ENCODE results near the gene TNRC6C.

TNRC6C gene

DNA sequence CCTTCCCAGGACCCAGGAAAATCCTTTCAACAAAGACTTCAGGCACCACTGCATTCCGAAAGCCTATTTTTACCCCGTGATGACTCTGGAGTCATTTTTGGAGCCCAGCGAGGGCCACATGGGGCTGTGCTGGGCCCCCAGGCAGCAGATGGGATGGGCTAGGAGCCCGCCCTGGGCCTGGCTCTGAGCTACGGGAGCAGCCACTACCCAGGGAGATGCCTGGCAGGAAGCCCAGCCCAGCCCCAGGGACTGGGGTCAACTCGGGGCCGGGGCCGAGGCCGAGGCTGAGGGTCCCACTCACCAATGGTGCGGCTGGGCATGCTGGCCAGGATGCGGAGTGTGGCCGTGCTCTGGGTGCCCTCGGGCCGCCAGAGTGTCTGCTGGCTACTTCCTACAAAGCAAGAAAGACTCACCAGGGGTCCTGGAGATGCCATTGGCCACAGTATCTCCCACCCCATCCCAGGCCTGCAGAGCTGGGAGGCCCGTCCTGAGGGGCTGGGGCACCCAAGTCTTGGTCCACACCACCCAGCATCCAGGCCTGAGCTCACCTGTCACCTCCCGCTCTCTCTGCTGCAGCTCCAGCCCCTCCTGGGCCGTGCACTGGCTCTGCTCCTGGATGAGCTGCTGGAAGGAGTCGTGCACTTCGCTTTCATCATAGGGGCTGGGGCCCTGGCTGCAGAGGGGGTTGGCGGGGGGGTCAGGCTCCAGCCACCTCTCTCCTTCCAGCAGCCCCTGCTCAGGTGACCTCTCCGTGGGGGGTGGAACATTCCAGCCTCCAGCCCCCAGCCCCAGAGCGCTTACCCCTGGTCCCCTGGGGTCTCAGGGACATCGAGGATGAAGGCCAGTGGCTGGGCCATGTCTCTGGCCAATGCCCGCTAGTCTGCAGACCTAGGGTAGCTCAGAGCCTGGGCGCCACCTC is 167.7 kb downstream of the TNRC6C start:
- no peak for DNase-seq (ENCODE audit: low spot score)

DNA sequence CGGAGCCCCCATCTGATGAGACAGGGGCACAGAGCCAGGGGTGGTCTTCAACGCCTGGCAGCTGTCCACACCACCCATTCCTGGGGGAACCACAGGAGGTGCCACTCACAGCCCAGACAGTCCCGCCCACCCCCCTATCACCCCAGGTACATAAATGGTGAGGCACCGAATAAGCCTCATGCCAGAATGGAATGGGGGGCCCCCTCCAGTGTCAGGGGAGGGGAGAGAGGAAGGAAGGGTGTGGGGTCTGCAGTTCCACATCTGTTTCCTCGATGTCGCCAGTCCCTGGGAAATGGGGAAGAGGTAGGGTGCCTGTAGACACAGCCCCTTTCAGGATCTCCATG is 168.4 kb downstream of the TNRC6C start:
- DNase-seq (ENCODE audit: low spot score), result no peak

DNA sequence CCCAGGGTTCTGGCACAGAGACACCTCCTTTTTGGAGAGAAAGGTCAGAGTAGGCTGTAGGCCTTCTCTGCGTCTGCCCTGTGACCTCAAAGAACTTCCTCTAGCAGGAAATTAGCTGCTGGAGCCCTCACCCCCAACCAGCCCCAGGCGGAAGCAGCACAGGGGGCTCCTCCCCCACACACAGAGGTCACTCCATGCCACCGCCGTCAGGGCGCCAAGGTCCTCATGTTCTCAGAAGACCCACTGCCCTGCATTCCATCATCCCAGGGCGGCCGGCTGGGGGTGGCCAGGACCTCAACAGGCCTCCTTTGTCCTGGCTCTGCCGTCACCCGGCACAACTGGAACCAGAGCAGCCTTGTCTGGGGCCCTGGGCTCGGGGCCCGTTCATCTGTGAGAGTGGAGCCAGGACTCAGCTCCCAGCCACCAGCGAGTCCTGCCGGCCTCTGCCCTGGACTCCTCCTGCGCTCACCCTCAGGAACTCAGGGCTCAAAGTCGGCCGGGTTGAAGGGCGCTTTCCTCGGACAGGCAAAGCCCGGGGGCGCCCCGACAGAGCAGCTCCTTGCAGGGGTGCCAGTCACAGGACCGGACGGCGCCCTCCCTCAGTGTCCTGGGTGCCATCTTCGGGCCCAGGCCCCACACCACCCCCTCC is 168.9 kb downstream of the TNRC6C start:
- DNase-seq (ENCODE audit: low spot score), result peak; percentile 74

DNA sequence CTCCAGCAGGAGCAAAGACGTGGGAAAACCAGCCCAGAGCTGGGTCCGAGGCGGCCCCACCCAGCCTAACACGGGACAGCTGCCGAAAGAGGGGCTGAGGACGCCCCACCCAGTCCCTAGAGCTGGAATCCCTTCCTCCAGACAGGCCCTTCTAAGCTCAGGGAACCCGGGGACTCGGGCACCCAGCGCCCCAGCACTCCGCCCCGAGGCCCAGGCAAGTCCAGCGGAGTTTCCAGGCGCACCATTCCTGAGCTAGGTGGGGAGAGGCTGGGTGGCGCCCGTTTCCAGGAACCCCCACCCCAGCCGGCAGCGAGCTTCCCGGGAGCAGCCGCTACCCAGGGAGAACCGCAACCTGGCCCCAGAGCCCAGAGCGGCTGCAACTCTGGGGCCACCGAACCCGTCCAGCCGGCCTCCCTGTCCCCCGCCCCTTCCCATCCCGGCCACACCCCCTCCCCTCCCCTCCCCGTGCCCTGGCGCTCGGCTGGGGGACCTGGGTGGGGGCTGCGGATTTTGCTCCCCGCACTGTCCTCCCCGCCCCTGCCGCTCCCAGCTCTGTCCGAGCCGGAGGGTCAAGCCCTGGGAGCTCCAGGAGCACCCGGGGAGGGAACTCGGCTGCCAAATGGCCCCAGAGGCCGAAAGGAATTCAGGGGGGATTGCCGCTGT is 169.5 kb downstream of the TNRC6C start:
- DNase-seq (ENCODE audit: low spot score), result no peak

DNA sequence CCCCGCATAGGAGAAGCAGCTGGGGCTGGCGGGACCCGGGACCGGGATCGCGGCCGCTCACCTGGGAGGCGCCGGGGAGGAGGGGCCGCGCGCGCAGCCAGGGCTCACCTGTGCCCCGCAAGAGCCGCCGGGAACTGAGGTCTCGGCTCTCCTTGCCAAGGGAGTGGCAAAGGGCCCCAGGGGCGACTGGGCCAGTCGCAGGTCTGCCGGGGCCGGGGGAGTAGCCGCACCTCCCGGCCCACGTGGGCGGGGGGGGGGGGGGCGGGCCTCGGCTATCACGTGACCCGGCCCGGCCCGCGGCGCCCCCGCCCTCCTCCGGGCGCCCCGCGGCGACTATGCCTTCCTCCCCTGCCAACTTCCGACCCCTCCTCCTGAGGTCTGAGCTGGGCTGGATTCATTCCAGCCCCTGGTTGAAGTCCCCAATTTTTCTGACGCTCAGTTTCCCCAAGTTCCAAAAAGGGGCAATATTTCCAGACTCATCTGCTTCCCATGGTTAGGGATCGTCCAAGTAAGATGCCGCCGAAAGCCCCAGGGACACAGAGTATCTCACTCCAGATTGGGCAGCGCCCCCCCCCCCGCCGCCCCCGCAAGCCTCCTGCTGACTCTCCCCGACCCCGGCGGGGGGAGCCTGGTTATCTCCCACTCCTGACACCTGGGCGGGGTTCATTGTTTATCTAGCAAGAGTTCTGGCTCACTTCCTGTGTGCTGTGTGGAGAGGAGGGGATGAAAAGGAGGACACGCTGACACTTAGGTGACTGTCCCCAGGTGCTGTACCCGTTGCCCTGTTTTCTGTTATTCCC is 170.2 kb downstream of the TNRC6C start, which contains the start of gene TMC6:
Gene TMC6, minus strand, starts transcription at position 205 of the 800 bp plus-strand sequence. CDS start 1,923 bp downstream, outside the sequence.
- peak; percentile 76 for DNase-seq (ENCODE audit: low spot score)

DNA sequence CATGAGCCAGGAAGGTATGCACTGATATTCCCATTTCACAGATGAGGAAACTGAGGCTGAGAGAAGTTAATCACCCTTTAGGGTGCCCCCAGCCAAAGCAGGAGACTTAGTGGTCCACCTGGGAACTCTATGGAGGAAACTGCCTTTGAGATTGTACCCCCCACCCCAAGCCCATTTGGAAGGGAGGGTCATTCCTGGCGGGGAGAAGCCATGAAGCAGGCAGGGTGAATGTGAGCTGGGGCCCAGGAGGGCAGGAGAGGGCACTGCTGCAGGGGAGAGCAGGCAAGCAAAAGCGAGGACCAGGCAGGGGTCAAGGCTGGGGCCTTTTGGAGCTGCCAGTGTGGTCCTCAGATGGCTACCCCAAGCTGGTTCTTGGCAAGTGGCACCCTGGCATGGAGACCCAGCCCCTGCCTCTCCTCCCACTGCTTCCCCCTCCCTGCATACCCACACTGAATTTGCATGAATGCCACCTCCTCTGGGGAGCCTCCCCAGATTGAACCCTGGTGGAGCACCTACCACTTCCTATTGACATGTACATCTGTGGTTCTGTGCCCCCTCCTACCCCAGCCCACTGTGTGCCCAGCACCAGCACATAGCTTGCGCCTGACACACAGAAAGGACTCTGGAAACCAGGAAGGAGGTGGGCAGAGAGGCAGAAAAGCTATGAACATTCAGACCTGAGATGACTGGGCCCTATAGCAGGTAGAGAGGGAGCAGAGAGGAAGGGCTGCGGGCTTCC is 171.0 kb downstream of the TNRC6C start:
- DNase-seq (ENCODE audit: low spot score), result peak; percentile 49

DNA sequence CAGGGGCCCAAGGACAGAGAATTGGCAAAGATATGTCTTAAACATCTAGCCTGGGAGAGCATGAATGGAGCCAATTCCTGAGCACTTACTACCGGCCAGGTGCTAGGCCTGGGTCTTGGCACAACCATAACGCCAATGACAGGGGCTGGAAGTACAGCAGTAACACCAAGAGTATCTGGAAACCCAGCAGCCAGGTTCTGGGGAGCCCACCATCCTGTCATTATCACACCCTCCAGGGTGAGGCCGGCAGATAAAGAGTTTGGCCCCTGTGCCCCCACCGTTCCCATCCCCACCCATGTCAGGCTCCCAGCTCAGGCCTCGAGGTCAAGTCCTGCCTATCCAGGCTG is 171.6 kb downstream of the TNRC6C start:
- no peak for DNase-seq (ENCODE audit: low spot score)

DNA sequence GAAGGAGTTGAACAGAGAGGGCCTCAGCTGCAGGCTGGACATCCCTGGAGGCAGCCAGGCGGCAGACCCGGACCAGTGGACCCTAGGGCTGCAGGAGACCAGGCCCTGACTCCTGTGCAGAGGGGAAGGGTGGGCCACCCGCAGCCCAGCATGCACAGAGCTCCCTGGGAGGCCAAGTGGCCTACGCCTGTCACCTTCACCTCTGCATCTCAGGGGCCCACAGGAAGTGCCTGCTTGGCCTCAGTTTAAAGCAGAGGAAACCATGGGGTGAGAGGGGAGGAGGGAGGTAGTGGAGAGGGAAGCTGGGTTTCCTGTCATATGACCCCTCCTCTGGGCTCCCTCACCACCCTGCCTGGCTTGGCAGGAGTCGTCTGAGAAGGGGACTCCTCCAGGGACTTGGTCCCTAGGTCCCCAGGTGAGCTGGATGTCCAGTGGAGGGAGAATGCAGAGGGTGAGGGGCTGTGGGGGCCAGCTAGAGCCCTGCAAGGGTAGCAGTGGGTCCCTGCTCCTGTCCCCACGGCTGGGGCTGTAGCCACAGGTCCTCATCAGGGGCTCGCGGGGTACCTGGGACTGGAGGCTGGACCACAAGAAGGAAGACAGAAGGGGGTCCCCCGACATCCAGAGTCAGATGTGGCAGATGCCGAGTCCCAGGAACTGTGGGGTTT is 172.1 kb downstream of the TNRC6C start, which contains the start of gene TMC8:
Gene TMC8, plus strand, starts transcription at position 335 of the 665 bp plus-strand sequence. CDS start 818 bp downstream, outside the sequence.
- DNase-seq (ENCODE audit: low spot score), result peak; percentile 82

DNA sequence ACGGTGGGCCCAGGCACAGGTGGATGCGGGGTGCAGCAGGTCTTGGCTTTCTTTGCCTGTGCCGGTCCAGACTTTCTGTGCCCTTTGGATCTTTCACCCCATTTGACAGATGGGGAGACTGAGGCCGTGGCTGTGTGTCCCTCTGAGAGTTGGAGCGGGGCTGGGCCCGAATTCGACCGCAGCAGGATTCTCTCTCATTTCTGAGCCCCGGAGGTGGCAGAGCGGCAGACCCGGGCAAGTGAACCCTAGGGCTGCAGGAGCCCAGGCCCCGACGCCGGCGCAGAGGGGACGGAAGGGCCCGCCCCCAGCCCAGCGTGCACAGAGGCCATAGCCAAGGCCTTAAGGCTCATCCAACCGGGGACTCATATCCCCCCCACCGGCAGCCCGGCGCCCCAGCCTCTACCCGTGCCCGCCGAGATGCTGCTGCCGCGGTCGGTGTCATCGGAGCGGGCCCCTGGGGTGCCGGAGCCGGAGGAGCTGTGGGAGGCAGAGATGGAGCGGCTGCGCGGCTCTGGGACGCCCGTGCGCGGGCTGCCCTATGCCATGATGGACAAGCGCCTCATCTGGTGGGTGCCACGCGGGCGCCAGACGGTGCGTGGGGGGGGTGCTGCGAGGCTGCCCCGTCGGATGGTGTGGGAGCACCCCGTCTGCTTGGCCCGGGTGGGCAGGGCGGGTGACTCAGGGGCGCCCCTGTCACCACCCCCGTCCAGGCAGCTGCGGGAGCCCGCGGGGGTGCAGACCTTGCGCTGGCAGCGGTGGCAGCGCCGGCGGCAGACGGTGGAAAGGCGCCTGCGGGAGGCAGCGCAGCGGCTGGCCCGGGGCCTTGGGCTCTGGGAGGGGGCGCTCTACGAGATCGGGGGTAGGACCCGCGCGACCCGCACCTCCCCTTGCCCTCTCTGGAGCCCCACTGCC is 172.9 kb downstream of the TNRC6C start:
- peak; percentile 46 for DNase-seq (ENCODE audit: low spot score)

DNA sequence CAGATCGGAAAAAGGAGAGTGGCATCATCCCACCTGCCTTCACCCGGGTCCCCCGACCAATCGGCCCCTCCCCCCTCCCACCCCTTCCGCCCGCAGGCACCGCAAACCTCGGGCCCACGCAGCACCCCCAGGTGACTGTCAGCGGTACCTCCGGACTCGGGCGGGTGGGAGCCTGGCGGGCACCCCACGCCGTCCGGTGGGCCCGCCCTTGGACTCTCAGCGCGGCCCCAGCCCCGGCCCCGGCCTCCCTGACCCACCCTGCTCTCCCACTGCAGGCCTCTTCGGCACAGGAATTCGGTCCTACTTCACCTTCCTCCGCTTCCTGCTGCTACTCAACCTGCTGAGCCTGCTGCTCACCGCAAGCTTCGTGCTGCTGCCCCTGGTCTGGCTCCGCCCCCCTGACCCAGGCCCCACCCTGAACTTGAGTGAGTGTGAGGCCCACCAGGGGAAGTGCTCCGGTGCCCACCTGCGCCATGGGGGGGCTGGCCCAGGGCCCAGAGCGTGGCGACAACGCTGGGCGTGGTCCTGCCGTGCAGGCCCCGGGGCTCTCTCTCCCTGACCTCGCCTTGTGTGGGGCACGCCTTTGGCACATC is 173.7 kb downstream of the TNRC6C start:
- peak; percentile 65 for DNase-seq (ENCODE audit: low spot score)

DNA sequence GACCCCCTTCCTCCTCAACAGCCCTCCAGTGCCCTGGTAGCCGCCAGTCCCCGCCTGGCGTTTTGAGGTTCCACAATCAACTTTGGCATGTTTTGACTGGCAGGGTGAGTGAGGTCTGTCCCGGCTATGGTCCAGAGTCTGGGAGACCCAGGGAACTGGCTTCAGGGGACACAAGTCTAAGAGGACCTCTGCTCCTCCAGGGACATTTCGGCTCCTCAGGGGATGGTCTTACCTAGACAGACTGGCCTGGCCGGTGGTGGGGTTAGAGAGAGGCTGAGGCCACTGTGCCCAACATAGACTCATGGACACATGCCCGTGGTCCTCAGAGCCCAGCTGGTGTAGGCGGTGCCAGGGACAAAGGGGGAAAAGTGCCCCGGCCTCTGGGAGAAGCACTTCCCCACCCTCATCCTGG is 174.3 kb downstream of the TNRC6C start:
- DNase-seq (ENCODE audit: low spot score), result no peak

DNA sequence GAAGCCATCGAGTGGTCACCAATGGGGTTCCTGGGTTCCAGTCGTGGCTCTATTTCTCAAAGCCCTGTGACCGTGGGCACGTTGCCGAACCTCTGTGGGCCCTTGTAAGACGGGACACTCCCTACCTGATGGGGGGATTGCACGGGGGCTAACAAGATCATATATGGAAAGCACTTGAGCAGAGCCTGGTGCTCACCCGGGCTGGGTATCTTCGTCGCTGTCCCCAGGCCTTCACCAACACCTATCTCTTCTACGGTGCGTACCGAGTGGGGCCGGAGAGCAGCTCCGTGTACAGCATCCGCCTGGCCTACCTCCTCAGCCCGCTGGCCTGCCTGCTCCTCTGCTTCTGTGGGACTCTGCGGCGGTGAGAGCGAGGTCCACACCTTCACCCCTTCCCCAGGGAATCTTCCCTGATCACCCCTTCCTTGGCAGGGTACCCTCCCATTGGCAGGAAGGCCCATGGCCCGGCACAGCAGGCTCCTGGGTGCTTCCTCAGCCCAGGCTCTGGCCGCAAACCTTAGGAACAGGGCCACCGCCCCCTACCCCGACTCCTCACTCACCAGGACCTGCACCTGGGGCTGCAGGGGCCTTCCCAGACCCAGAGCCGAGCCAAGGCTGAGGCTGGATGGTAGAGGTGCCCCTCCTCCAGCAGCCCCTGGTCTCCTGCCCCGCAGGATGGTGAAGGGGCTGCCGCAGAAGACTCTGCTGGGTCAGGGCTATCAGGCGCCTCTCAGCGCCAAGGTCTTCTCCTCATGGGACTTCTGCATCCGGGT is 174.9 kb downstream of the TNRC6C start:
- DNase-seq (ENCODE audit: low spot score), result no peak

DNA sequence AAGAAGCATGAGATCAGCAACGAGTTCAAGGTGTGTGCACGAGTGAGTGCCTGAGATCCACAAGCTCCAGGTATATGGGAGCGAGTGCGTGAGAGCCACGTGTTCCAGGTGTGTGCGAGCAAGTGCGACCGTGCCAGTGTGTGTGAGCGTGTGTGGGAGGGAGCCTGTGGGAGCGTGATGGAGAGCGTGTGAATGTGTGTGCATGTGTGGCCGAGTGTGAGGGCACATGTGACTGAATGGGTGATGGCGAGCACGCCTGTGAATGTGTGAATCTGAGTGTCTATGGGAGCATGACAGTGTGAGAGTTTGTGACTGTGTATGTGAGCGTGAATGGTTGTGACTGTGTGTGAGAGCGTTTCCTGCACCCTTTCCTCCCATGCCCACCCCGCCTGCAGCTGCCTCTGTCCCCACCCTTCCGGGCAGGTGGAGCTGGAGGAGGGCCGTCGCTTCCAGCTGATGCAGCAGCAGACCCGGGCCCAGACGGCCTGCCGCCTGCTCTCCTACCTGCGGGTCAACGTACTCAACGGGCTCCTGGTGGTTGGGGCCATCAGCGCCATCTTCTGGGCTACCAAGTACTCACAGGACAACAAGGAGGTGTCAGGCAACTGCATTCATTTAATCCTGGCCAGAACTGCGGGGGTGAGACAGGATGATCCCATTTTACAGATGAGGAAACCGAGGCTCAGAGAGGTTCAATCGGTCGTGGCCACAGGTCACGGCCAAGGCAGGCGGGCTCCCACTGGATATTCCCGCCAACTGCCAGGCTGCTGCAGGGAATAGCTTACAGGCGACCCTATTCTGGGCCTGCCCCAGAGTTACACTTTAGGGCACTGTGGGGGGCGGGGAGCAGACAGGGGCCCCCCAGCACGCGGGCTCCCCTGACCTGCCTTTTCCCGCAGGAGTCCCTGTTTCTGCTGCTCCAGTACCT is 175.7 kb downstream of the TNRC6C start:
- DNase-seq (ENCODE audit: low spot score), result peak; percentile 88

DNA sequence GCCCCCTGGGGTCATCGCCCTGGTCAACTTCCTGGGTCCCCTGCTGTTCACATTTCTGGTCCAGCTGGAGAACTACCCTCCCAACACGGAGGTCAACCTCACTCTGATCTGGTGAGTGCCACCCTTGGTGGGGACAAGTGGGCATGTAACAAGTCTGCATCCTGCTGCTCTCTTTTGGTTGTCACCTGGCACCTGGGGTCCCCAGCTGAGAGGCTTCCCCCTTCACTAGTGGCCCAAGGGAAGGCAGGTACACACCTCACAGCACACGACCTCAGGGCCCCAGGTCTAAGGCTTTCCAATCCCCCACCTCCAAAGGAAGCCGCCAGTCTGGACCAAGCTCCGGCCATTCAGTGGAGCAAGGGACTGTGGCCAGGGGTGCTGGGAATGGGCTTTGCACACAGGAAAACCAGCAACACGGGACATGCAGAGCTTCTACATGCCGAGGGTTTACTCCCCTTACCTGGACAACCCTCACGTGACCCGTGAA is 176.4 kb downstream of the TNRC6C start:
- DNase-seq (ENCODE audit: low spot score), result no peak

DNA sequence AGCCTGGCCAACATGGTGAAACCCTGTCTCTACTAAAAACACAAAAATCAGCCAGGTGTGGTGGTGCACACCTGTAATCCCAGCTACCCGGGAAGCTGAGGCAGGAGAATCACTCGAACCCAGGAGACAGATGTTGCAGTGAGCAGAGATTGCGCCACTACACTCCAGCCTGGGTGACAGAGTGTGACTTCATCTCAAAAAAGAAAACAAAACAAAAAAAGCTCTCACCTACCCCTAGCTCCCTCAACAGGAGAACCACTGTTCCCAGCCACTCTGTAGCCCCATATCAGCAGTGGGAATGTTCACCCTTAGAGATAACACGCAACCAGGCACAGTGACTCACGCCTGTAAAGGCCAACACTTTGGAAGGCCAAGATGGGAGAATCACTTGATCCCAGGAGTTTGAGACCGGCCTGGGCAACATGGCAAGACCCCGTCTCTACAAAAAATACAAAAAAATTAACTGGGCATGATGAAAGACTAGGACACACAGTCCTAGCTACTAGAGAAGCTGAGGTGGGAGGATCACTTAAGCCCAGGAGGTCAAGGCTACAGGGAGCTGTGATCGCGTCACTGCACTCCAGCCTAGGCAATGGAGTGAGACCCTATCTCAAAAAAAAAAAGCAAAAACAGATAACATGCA is 177.5 kb downstream of the TNRC6C start:
- DNase-seq (ENCODE audit: low spot score), result no peak

DNA sequence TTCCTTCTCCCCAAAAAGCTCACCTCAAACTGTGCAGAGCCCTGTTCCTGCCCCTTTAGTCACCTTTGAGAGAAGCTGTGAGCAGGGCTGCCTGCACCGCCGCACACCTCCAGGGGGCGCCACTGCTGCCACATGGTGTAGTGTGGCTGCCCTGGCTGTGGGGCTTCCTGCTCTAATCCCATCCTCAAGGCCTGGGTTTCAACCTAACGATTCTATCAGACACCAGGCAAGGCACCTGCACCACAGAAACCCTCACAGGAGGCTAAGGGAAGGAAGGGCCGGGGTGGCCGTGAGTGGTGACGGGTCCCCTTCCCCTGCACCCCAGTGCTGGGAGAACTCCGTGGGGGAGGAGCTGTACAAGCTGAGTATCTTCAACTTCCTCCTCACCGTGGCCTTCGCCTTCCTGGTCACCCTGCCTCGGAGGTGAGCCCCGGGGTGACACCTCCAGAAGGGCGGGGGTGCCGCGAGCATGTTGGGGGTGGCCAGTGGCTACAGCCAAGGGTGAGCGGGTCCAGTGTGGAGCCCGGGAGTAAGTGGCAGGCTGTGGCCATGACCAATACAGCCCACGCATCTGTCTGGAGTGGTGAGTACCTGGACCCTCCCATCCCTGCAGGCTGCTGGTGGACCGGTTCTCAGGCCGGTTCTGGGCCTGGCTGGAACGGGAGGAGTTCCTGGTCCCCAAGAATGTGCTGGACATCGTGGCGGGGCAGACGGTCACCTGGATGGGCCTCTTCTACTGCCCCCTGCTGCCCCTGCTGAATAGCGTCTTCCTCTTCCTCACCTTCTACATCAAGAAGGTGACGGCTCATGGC is 179.1 kb downstream of the TNRC6C start:
- no peak for DNase-seq (ENCODE audit: low spot score)
